Activated CD4-positive, alpha-beta T cell treated with anti-CD3 and anti-CD28 coated beads, Interleukin-2, amount 10 ng/mL, durations not matched to agents 24 days and 14 days (primary cell): ENCODE data around the gene SPN. TPM values are rescaled to one million over a fixed set of nuclear protein-coding genes. Genes with fewer than 3 reads are reported as not detected.
"Not testable (repeated sequence)": the region's sequence is repeated elsewhere in the genome, so short reads cannot be mapped to it uniquely, and the experiment has no call there.

Source experiments
- DNase-seq: peaks from one replicate; pipeline ENCODE4 v3.0.0; 2022
- H3K27ac Mint-ChIP-seq: one replicate; pipeline ENCODE4 v1.8.0; 2022; ENCODE audit warnings: mild to moderate bottlenecking, mixed read lengths
- H3K27me3 Mint-ChIP-seq: one replicate; pipeline ENCODE4 v1.8.0; 2022; ENCODE audit warnings: mixed read lengths
- H3K36me3 Mint-ChIP-seq: one replicate; pipeline ENCODE4 v1.8.0; 2022; ENCODE audit warnings: low read depth, mild to moderate bottlenecking, mixed read lengths
- H3K4me1 Mint-ChIP-seq: one replicate; pipeline ENCODE4 v1.8.0; 2021; ENCODE audit warnings: mixed read lengths
- H3K4me3 Mint-ChIP-seq: one replicate; pipeline ENCODE4 v1.8.0; 2022; ENCODE audit warnings: mild to moderate bottlenecking, moderate library complexity, mixed read lengths
- H3K9me3 Mint-ChIP-seq: one replicate; pipeline ENCODE4 v1.8.0; 2021; ENCODE audit warnings: mixed read lengths
- intact Hi-C: fragments of 100-400 bp; cut with micrococcal nuclease; formaldehyde crosslinking; loops from one replicate; pipeline ENCODE4 v1.15.1; 2023
- total RNA-seq: library from RNA; stranded (reverse); gene quantifications from 2 replicates; pipeline ENCODE4 v1.2.3, GENCODE V29; 2022

SPN gene
- 157 and 165 TPM in 2 replicates for total RNA-seq

GRCh38 chr16:29663016-29663806, at the start of gene SPN:
Gene SPN (plus strand): TSS chr16:29663247. CDS start chr16:29663729, 482 bp downstream.
- H3K36me3 Mint-ChIP-seq = peaks cover 41% of the 10 kb centered on the region
- DNase-seq = peak; percentile 86
- peaks cover 52% of the 10 kb centered on the region for H3K4me1 Mint-ChIP-seq
- intact Hi-C loops = loop anchor here (1.0 to 2.0 kb wide), 3 partner anchors 18 to 68 kb away; no protein-coding TSS in a partner anchor
- H3K9me3 Mint-ChIP-seq = no peaks in the 10 kb centered on the region
- no peaks in the 10 kb centered on the region for H3K27me3 Mint-ChIP-seq
- peak within 1 kb of the TSS; percentile 94 for H3K27ac Mint-ChIP-seq
- peak within 1 kb of the TSS; percentile 97 for H3K4me3 Mint-ChIP-seq

GRCh38 chr16:29613307-29614057, 49.6 kb upstream of the SPN start:
- intact Hi-C loops = loop anchor here (2.0 kb wide), 1 partner anchor 19 kb away; no protein-coding TSS in a partner anchor
- peaks cover 21% of the 10 kb centered on the region for H3K36me3 Mint-ChIP-seq
- H3K4me1 Mint-ChIP-seq, H3K9me3 Mint-ChIP-seq, H3K27me3 Mint-ChIP-seq: not testable (repeated sequence)
- H3K4me3 Mint-ChIP-seq = peak overlapping the region; percentile 94
- H3K27ac Mint-ChIP-seq = peak overlapping the region; percentile 97
- peak; percentile 97 for DNase-seq

- DNase-seq, H3K4me1 Mint-ChIP-seq, intact Hi-C loops, H3K4me3 Mint-ChIP-seq, H3K9me3 Mint-ChIP-seq, H3K27me3 Mint-ChIP-seq: not testable (repeated sequence)
- H3K36me3 Mint-ChIP-seq = peaks cover 17% of the 10 kb centered on the region
- H3K27ac Mint-ChIP-seq = peak overlapping the region; percentile 15
These were observed 48.2 kb upstream of the SPN start for GRCh38 chr16:29614691-29615314.

- H3K27me3 Mint-ChIP-seq, DNase-seq, H3K27ac Mint-ChIP-seq, H3K4me1 Mint-ChIP-seq, H3K4me3 Mint-ChIP-seq, H3K9me3 Mint-ChIP-seq, intact Hi-C loops: not testable (repeated sequence)
- peaks cover 14% of the 10 kb centered on the region for H3K36me3 Mint-ChIP-seq
These were observed 46.9 kb upstream of the SPN start for GRCh38 chr16:29616127-29616526.

GRCh38 chr16:29620591-29620990, 42.5 kb upstream of the SPN start:
- H3K4me3 Mint-ChIP-seq, H3K4me1 Mint-ChIP-seq, H3K36me3 Mint-ChIP-seq, H3K27me3 Mint-ChIP-seq, H3K27ac Mint-ChIP-seq, intact Hi-C loops, H3K9me3 Mint-ChIP-seq: not testable (repeated sequence)
- peak; percentile 80 for DNase-seq

- intact Hi-C loops, H3K4me1 Mint-ChIP-seq, H3K27me3 Mint-ChIP-seq, H3K9me3 Mint-ChIP-seq, DNase-seq, H3K4me3 Mint-ChIP-seq, H3K36me3 Mint-ChIP-seq, H3K27ac Mint-ChIP-seq: not testable (repeated sequence)
These were observed 40.3 kb upstream of the SPN start for GRCh38 chr16:29622738-29623137.

GRCh38 chr16:29623253-29623652, 39.8 kb upstream of the SPN start:
- H3K4me1 Mint-ChIP-seq, DNase-seq, H3K27me3 Mint-ChIP-seq, intact Hi-C loops, H3K36me3 Mint-ChIP-seq, H3K4me3 Mint-ChIP-seq, H3K27ac Mint-ChIP-seq, H3K9me3 Mint-ChIP-seq: not testable (repeated sequence)

GRCh38 chr16:29625114-29625513, 37.9 kb upstream of the SPN start:
- H3K9me3 Mint-ChIP-seq, H3K4me3 Mint-ChIP-seq, H3K4me1 Mint-ChIP-seq, H3K27ac Mint-ChIP-seq, DNase-seq, H3K27me3 Mint-ChIP-seq, intact Hi-C loops, H3K36me3 Mint-ChIP-seq: not testable (repeated sequence)

- peak overlapping the region; percentile 91 for H3K27ac Mint-ChIP-seq
- intact Hi-C loops = not testable (repeated sequence)
- DNase-seq = peak; percentile 89
These were observed 36.2 kb upstream of the SPN start for GRCh38 chr16:29626778-29627331.

GRCh38 chr16:29627661-29628075, 35.4 kb upstream of the SPN start:
- H3K4me3 Mint-ChIP-seq, intact Hi-C loops, DNase-seq, H3K9me3 Mint-ChIP-seq, H3K36me3 Mint-ChIP-seq, H3K27me3 Mint-ChIP-seq, H3K4me1 Mint-ChIP-seq: not testable (repeated sequence)
- peak overlapping the region; percentile 91 for H3K27ac Mint-ChIP-seq

More at GRCh38 chr16:29626778-29627331, 36.2 kb upstream of the SPN start:
- peak overlapping the region; percentile 69 for H3K4me3 Mint-ChIP-seq
- H3K27me3 Mint-ChIP-seq, H3K9me3 Mint-ChIP-seq, H3K36me3 Mint-ChIP-seq, H3K4me1 Mint-ChIP-seq: not testable (repeated sequence)

GRCh38 chr16:29628707-29629106, 34.3 kb upstream of the SPN start:
- H3K36me3 Mint-ChIP-seq, intact Hi-C loops, H3K9me3 Mint-ChIP-seq, DNase-seq, H3K4me3 Mint-ChIP-seq, H3K27ac Mint-ChIP-seq, H3K27me3 Mint-ChIP-seq: not testable (repeated sequence)
- peaks cover 10% of the 10 kb centered on the region for H3K4me1 Mint-ChIP-seq

- DNase-seq, H3K4me3 Mint-ChIP-seq, H3K27ac Mint-ChIP-seq, H3K9me3 Mint-ChIP-seq, H3K27me3 Mint-ChIP-seq, intact Hi-C loops, H3K36me3 Mint-ChIP-seq: not testable (repeated sequence)
- H3K4me1 Mint-ChIP-seq = peaks cover 11% of the 10 kb centered on the region
These were observed 33.7 kb upstream of the SPN start for GRCh38 chr16:29629318-29629717.

GRCh38 chr16:29631658-29632057, 31.4 kb upstream of the SPN start:
- intact Hi-C loops, H3K27ac Mint-ChIP-seq, H3K9me3 Mint-ChIP-seq: not testable (repeated sequence)

GRCh38 chr16:29635902-29636301, 27.1 kb upstream of the SPN start:
- DNase-seq, H3K4me3 Mint-ChIP-seq, H3K27me3 Mint-ChIP-seq, intact Hi-C loops, H3K27ac Mint-ChIP-seq, H3K9me3 Mint-ChIP-seq, H3K36me3 Mint-ChIP-seq, H3K4me1 Mint-ChIP-seq: not testable (repeated sequence)

More at GRCh38 chr16:29631658-29632057, 31.4 kb upstream of the SPN start:
- not testable (repeated sequence) for H3K36me3 Mint-ChIP-seq, H3K4me1 Mint-ChIP-seq, H3K4me3 Mint-ChIP-seq, H3K27me3 Mint-ChIP-seq, DNase-seq
